Measurements from ENCODE around the gene PNLIPRP3. TPM values are rescaled to one million over a fixed set of nuclear protein-coding genes. Genes with fewer than 3 reads are reported as not detected.

The PNLIPRP3 gene
- total RNA-seq, 1 donor from 2014 or later = not detected

DNA sequence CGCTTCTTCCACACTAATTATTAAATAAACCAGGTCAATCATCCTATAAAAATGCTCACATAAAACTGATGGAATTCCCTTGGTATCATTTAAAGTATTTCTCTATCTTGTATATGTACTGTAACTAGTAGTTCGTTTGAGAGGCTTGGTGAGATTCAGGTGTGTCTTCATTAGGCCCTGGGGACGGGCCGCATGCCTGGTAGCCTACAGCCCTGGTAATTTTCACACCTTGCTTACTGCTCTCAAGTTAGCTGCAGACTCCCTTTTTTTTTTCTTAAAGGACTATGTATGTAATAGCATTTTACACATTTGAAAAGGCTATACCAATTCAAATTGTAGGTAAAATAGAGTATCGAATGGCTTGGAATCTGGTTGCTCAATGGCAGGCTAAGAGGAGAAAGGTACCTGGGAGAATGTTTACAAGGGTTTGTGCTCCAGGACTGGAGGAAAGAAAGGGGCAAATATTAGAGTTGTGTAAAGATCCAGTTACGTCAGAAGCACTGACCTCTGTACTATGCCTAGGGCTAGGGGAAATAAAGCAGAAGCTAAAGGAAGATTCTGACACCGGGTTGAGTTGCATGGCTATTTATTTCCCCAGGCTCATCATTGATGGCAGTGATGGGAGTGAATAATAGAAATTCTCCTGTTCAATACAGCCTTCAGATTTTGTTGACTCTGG, 59.3 kb downstream of the PNLIPRP3 start:
- ATAC-seq (ENCODE audit: poor library complexity) (no peak), DNase-seq (no peak)
- intact Hi-C loops (cut with DNase I) = no loop called here

DNA sequence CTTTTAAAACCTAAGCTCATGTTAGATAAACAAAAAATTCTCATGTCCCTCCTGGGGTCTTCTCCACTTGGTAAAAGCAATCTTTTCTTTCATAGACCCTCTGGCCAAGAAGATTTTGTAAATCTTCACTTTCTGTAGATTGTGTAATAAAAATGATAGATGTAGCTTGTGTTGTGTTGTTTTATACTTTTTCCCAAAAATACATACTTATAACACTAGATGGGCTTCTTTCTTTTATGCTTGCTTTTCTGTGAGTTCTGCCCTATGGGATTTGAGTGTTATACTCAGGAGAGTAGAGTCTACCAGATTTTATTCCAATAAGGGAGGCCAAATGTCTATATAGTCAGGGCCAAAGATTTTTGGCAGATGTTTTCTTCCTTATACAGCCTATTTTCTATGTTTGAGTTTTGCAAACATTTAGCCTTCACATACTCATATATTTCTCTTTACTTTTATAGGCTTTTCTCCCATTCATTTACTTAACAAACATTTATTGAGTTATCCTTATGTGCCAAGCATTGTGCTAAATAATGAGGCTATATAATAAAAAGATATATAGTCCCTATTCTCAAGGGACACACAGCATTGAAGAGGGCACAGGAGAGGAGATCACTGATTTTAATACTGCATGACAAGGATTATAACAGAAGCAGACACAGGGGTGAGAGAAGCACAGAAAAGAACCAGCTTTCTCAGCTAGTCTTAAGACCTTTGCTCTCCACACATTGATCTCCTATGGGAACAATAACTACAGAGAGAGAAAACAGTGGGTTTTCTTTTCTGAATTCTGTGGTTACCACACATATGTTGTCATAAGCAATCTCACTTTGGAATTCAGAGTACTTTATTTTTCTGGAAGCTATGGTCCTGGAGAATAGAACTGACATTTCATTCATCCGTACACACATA, 60.1 kb downstream of the PNLIPRP3 start:
- ATAC-seq (ENCODE audit: poor library complexity) (no peak), DNase-seq (no peak)
- intact Hi-C loops (cut with DNase I) = no loop called here

DNA sequence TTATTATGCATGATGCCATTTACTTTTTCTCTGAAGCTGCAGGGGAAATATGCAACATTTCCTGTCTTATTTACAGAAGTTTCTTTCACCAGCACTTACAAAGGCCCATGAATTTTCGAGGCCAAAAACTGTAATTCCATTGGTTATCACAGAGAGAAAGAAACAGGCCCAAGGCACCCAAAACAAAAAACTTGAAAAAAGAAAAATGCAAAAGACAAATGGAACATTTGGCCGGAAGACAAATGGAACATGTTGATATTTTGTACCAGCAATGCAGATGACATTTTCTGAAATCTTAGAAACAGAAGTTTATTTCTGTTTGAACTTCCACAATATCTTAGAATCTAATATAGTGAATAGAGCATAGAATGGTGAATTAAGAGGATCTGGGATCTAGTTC, 61.8 kb downstream of the PNLIPRP3 start:
- DNase-seq = no peak
- ATAC-seq (ENCODE audit: poor library complexity) = no peak
- intact Hi-C loops (cut with DNase I) = no loop called here

DNA sequence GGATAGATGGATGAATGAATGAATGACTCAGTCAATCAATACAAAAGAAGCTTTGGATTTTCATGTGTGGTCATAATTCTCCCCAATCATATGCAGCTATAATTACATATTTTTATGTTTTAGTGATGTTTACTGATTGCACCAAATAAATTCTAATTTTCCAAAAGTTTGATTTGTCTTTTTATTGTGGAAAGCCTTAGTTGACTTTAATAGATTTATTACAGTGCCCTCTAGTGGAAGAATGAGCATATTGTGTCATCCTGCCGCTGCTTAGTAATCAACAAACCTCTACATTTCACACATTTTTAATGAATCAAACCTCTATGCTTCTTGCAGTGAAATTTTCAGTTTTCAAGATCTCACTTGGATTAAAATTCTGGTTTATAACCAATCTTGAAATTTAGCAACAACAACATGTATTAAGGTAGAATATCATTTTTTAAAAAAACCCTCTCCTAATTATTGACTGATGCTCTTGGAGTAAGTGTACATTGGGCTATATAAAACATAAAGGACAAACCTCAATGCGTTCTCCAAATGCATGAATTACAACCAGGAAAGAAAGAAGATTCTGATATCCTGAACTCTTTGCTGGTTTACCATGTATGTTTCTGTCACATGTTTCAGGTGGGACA, 62.5 kb downstream of the PNLIPRP3 start:
- DNase-seq (no peak), ATAC-seq (ENCODE audit: poor library complexity) (no peak)
- intact Hi-C loops (cut with DNase I) = no loop called here

DNA sequence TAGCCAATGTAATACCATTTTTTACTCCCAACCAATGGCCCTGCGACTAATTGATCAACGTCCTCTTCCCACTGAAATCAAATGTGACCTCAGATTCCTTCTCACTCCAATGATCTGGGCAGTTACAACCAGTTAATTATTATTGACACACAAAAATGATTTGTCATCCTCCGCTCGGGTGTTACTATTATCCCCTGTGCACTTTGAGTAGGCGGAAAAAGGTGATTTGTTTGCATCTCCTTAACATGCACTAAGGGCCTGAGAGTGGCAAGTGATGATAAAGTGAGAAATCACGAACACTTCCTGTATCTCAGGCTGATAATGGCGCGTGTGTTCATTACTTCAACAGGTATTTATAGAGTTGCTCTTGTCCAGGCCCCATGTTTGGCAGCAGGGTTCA, 77.1 kb downstream of the PNLIPRP3 start:
- DNase-seq (no peak), ATAC-seq (ENCODE audit: poor library complexity) (no peak)
- intact Hi-C loops (cut with DNase I) = no loop called here

DNA sequence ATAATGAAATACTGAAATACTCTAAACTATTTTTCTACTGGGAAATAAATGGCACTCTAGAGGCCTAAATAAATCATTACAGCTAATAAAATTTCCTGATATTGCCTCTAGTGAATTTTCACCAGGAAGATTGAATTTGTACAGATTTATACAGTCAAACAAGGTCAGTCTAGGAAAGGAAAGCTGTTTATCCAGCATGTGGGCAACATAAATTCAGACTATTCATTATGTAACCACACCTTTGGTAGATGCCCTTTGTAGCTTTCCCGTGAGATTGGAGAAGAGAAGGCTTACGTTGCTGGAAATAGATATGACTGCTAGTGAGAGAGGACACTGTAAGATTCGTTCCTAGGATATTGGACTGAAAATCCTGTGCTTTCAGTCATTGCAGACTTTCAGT, 82.9 kb downstream of the PNLIPRP3 start:
- ATAC-seq (ENCODE audit: poor library complexity) = no peak
- no peak for DNase-seq
- intact Hi-C loops (cut with DNase I) = no loop called here

DNA sequence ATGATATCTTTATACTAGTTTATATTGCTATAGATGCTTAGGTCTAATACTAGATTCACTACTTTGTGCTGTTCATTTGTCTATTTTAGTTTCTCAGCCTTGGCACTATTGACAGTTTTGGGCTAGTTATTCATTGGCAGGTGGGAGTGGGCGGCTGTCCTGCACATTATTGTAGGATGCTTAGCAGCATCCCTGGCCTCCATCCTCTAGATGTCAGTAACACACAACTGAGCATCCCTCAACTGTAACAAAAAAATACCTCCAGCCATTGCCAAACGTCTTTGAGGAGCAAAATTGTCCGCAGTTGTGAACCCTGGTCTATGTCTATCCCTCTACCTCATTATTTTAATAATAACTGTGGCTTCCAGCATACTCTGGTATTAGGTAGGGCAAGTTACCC, 83.7 kb downstream of the PNLIPRP3 start:
- no peak for DNase-seq

DNA sequence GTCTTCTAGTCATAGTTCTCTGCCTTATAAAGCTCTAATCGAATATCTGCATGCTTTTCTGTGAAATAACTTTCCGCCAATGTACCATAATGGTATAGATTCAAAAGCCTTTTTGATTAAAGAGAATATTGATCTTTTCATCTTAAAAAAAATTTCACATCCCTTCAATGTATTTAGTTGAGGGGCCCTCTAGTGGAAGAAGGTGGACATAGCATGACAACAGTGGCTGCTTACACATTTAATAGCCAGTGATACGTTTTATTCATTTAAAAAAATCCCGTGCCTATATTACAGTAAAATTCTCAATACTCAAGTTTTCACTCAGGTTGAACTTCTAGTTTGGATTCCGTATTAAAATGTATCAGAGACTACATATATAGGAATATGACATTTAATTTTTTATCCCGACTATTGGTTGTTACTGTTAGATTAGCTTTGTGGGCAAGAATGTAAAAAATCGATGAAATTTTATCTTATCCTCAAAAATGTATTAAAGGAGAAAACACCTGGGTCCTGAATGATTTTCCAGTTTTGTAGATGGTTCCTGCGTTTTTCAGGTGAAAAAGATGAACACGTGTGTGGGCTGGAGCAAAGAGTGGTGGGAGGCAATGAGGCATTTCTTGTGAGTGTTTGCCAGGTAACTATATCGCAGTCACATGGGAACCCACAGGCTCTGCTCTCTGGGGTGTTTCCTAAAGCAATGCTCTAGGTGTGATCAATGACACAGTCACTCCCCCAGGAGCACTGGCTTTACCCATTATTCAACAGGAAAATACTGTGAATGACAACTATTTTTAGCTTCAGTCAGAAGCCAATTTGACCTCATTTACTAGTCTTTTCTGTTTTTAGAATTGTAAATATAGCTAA, 94.0 kb downstream of the PNLIPRP3 start:
- ATAC-seq (ENCODE audit: poor library complexity) = no peak
- DNase-seq = no peak
- intact Hi-C loops (cut with DNase I) = no loop called here

More for the DNA sequence above, 83.7 kb downstream of the PNLIPRP3 start:
- ATAC-seq (ENCODE audit: poor library complexity) = no peak
- intact Hi-C loops (cut with DNase I) = no loop called here

DNA sequence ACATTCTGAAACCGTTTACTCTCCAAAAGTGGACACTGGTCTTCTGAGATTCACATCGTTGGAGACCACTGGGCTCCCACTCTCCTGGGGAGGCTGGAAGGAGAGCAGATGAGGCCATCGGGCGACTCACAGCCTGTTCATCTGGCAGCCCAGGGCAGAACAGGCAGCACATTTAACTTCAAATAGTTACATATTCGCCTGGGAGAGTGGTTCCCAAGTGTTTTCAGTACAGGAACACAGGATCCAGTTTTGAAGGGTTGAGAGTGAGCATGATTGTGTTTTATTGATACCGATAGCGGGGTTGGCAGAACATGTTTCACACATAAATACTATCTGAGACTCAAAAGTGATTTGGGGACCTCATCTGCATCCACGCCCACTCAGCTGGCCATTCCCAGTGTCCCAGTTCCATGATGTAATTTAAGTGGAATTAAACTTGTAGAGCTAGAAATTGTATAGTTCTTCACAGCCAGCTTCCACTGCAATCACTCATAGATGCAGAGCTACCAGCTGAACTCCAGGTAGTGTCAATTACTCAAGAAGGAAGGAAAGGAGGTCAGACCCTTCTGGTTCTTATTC, 95.2 kb downstream of the PNLIPRP3 start:
- intact Hi-C loops (cut with DNase I) = no loop called here
- DNase-seq (no peak), ATAC-seq (ENCODE audit: poor library complexity) (no peak)

DNA sequence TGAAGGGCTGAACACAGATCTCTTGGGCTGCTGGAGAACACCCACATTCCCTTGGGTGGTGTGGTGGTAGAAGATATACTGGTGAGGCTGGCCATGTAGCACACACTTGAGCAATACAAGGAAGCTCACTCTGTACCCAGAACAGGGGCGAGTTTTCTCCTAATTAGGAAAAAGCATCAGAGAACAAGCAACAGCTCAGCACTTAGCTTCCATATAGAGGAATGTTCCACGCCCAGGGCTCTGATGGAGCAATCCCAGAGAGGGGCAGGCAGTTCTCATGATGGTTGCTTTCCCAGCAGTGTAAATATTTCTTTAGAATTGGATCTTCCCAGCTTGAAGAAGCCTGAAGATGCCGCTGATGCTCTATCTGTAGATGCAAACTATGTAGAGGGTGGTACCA, 97.1 kb downstream of the PNLIPRP3 start:
- intact Hi-C loops (cut with DNase I) = no loop called here
- ATAC-seq (ENCODE audit: poor library complexity) = no peak
- no peak for DNase-seq

DNA sequence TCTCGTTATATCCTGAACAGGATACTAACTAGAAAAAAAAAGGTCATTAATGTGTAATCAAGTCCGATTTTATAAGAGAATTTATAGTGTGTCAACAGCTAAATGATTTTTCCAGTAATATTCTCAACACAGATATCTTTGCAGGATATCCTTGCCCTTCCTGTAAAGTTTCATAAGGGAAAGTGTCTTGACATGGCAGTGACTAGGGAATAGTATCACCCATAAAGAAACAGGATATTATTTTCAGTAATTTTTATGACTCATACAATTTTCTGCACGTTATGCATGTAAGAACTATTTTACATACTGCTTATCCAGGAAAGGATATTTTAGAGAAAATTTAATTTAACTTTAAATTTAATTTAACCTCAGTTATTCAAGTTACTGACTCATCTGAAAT, 98.6 kb downstream of the PNLIPRP3 start:
- DNase-seq = no peak
- no peak for ATAC-seq (ENCODE audit: poor library complexity)
- intact Hi-C loops (cut with DNase I) = no loop called here

Other genes starting within 250 kb of the PNLIPRP3 start
- 5.9 TPM for gene GFRA1, start 154.6 kb upstream of the PNLIPRP3 start, total RNA-seq
- gene CCDC172, start 103.4 kb upstream of the PNLIPRP3 start, total RNA-seq = not detected
- gene PNLIP, start 118.1 kb downstream of the PNLIPRP3 start, total RNA-seq = not detected
- gene PNLIPRP1, start 163.1 kb downstream of the PNLIPRP3 start, total RNA-seq = not detected
- gene PNLIPRP2, start 193.1 kb downstream of the PNLIPRP3 start, total RNA-seq = not detected